T-cell (primary cell): ENCODE measurements around the gene RASGRP2. TPM values are rescaled to one million over a fixed set of nuclear protein-coding genes. Genes with fewer than 3 reads are reported as not detected.
A peak's percentile ranks its signal among the peaks of the same experiment; 100 is the strongest.

ENCODE experiments used
- ATAC-seq, 4 experiments: fragments of 200-7000 bp in 3 of 4; fragments of 150-1000 bp in 1 of 4; cut with Tn5 transposase; replicated peaks in 1 of 4; 1 replicate in 3 of 4; 2 replicates in 1 of 4; pipeline ENCODE4 v1.10.0; 2021; ENCODE audit warnings: moderate library complexity in 3 of 4, mild to moderate bottlenecking in 2 of 4, moderate number of reproducible peaks in 1 of 4
- CTCF ChIA-PET, 2 donors: fragments of 300-600 bp; sonication (Branson Sonifier 250); formaldehyde crosslinking; loops; one replicate each; lab custom pipeline; 2022; ENCODE audit warnings: antibody characterized with exemption in 2 of 2; lab: Charles Lee
- POLR2A ChIA-PET, 2 donors: fragments of 300-600 bp; sonication (Branson Sonifier 250); formaldehyde crosslinking; loops; one replicate each; lab custom pipeline; 2022; ENCODE audit warnings: antibody characterized with exemption in 2 of 2; lab: Charles Lee
- DNase-seq, 35 experiments: peaks; one replicate each; pipeline versions ENCODE4 v3.0.0 to v3.0.0-alpha.2; 2013 to 2023
- H3K27ac ChIP-seq: one replicate; pipeline ENCODE4 v1.5.1; 2013; ENCODE audit warnings: low read length
- H3K27me3 ChIP-seq, 2 experiments: replicated peaks in 1 of 2; 1 replicate in 1 of 2; 2 replicates in 1 of 2; pipeline versions ENCODE4 v1.6.1 to v1.7.0; 2013; ENCODE audit warnings: low read length in 1 of 2, mixed read lengths in 1 of 2; ENCODE audit not compliant: control insufficient read depth in 2 of 2, insufficient read depth in 2 of 2; ENCODE audit errors: extremely low read depth in 1 of 2
- H3K36me3 ChIP-seq, 2 donors: 1 replicate in 1 of 2; 2 replicates in 1 of 2; pipeline versions ENCODE4 v1.6.1 to v1.7.0; 2013; ENCODE audit warnings: low read length in 1 of 2; ENCODE audit not compliant: control insufficient read depth in 2 of 2, insufficient read depth in 1 of 2; ENCODE audit errors: extremely low read depth in 1 of 2
- H3K4me1 ChIP-seq, 2 experiments: 1 replicate in 1 of 2; 2 replicates in 1 of 2; pipeline versions ENCODE4 v1.6.1 to v1.7.0; 2013; ENCODE audit warnings: low read length in 2 of 2, mixed read lengths in 1 of 2; ENCODE audit not compliant: insufficient read depth in 2 of 2, control insufficient read depth in 1 of 2; ENCODE audit errors: extremely low read depth in 1 of 2
- H3K4me3 ChIP-seq, 2 donors: 1 replicate in 1 of 2; 2 replicates in 1 of 2; pipeline versions ENCODE4 v1.5.1 to v1.7.0; 2013; ENCODE audit warnings: mild to moderate bottlenecking in 2 of 2, low read length in 1 of 2, moderate library complexity in 1 of 2; ENCODE audit not compliant: control insufficient read depth in 1 of 2; ENCODE audit errors: extremely low read depth in 1 of 2
- H3K9me3 ChIP-seq: 2 replicates; pipeline ENCODE4 v1.7.0; 2013
- H3K27ac Mint-ChIP-seq, 2 donors: one replicate each; pipeline ENCODE4 v1.8.0; 2020 to 2021; ENCODE audit warnings: mild to moderate bottlenecking in 2 of 2, mixed read lengths in 2 of 2
- H3K27me3 Mint-ChIP-seq, 2 donors: one replicate each; pipeline ENCODE4 v1.8.0; 2021 to 2022; ENCODE audit warnings: mixed read lengths in 2 of 2
- H3K36me3 Mint-ChIP-seq: one replicate; pipeline ENCODE4 v1.8.0; 2021; ENCODE audit warnings: mixed read lengths
- H3K4me1 Mint-ChIP-seq, 3 donors: one replicate each; pipeline ENCODE4 v1.8.0; 2020 to 2022; ENCODE audit warnings: mixed read lengths in 3 of 3, mild to moderate bottlenecking in 1 of 3
- H3K4me3 Mint-ChIP-seq, 3 donors: one replicate each; pipeline ENCODE4 v1.8.0; 2020 to 2022; ENCODE audit warnings: mild to moderate bottlenecking in 3 of 3, mixed read lengths in 3 of 3, moderate library complexity in 3 of 3
- H3K9me3 Mint-ChIP-seq, 3 donors: one replicate each; pipeline ENCODE4 v1.8.0; 2020 to 2022; ENCODE audit warnings: mixed read lengths in 3 of 3
- WGBS: methylation state at CpG from one replicate; pipeline ENCODE4 v1.1.5; 2013; ENCODE audit warnings: missing lambda C conversion rate; ENCODE audit not compliant: insufficient coverage; 5-methylcytosine and 5-hydroxymethylcytosine counted together
- total RNA-seq, 35 experiments: library from RNA in 6 of 35; stranded (reverse) in 6 of 35; fragments of 120-200 nt in 1 of 35; gene quantifications; one replicate each; pipeline versions ENCODE4 v1.2.1 to v1.2.4 and lab custom pipeline; 2013 to 2026

RASGRP2 gene
- total RNA-seq, 5 donors from 2014 or later (not counting 1 experiment from before 2014, with no cell fraction given): 574 to 767 (median 656) TPM

DNA sequence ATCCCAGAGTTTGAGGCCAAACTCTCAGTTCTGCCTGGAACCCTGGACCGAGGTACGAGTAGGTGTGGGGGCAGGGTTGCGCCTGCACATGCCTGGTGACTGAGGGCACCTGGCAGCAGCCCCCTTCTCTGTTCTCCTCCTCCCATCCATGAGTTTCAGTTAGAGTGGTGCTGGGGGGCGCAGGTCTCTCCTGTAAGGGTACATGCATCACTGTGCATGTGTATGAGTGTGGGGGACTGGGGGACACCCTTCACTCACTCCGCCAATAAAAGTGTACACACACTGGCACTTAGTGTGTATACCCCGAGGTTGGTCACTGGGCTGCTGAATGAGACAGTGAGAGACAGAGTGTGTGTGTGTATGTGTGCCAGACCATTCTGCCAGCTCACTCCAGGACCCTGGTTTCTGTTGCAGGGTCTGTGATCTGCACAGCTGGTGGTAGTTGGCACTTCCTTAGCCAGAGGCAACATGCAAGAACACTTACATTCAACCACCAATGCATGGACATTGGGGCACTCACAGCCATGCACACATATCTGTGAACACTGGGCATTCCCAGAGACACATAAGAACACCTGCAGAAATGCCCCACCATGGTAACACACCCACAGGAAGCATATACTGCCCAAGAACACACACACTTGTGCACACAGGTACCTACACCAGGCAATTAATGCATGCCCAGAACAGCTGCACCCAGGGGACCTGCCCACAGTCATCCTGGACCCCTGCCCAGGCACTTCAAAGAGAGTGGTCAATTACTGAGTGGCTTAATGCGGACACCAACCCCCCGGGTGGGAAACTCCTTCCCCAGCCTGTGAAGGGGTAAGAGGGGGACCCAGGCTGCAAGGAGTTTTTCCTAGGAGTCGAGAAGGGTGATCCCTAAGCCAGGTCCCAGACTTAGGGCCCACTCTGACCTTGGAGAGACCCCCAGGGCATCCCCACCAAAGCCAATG is 19.8 kb downstream of the RASGRP2 start:
- no peak overlapping the region for H3K4me3 ChIP-seq
- peaks cover 2 to 24% of the 10 kb centered on the region in 2 experiments for H3K4me1 ChIP-seq
- Mint-ChIP-seq H3K4me1 (peaks cover 16 to 26% (median 16%) of the 10 kb centered on the region in 3 donors), H3K36me3 (peaks cover 17% of the 10 kb centered on the region), H3K4me3 (peak overlapping the region; percentile 22 to 71 (median 56)), H3K27ac (peak overlapping the region in 1 of 2 donors; percentile 30), H3K27me3 (peaks cover 18 to 32% of the 10 kb centered on the region in 2 donors), H3K9me3 (no peaks in the 10 kb centered on the region)
- ChIA-PET POLR2A (no interaction called here), CTCF (no interaction called here)
- 85% methylated on average over 2 of the region's 9 CpGs for WGBS
- no peak for DNase-seq
- peaks cover 0 to 30% of the 10 kb centered on the region in 2 experiments for H3K27me3 ChIP-seq
- ATAC-seq: no peak
- H3K27ac ChIP-seq: no peak overlapping the region
- H3K36me3 ChIP-seq: peaks cover 12 to 22% of the 10 kb centered on the region in 2 donors
- no peaks in the 10 kb centered on the region for H3K9me3 ChIP-seq

DNA sequence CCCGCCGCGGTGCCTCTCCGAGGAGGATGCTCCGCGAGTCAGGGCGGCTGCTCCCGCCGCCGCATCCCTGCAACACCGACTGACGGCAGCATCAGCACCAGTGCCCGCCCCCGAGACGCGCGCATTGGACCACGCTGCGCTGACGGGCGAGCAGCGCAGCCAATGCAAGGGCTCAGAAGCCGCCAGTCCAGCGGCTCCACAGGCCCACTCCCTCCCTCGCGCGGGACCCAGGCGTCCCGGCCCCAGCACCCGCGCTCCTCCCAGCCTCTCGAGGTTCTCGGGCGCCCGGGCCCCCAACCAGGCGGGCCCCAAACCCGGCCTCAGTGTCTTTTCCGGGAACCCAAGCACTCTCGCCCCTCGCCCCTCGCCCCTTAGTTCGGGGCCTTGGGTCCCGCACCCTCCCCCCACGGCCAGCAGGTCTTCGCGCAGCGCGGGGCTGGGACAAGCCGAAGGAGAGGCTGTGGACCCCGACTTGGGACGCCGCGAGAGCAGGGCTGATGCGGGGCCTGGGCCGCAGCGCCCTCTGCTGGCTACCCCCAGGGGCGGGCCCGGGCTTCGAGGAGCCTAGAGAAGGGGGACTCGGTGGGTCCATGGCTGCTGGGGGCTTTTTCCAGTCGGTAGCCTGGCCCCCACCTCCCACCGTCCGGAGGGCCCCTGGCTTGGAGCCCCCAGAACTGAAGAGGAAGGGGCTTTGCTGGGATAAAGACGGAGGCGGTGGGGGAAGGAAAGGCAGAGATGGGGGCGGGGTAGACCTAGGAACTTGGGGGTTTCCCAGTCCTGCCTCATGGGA is 20.6 kb downstream of the RASGRP2 start, which contains the start of gene NRXN2:
NRXN2 (minus strand) TSS at position 81 of the 790 bp plus-strand sequence. CDS start 9,498 bp downstream, outside the sequence.
- peaks cover 0 to 34% of the 10 kb centered on the region in 2 experiments for H3K27me3 ChIP-seq
- H3K27ac ChIP-seq: peak within 1 kb of the TSS; percentile 58
- Mint-ChIP-seq H3K4me3 (peak within 1 kb of the TSS; percentile 52 to 71 (median 56)), H3K9me3 (no peaks in the 10 kb centered on the region), H3K36me3 (peaks cover 12% of the 10 kb centered on the region), H3K27ac (peak within 1 kb of the TSS; percentile 30 to 46), H3K27me3 (peaks cover 20 to 38% of the 10 kb centered on the region in 2 donors), H3K4me1 (peaks cover 16 to 22% (median 16%) of the 10 kb centered on the region in 3 donors)
- ATAC-seq (peak; percentile 94 to 95 (median 94)), DNase-seq (peak; percentile 64 to 92 (median 77))
- no peaks in the 10 kb centered on the region for H3K9me3 ChIP-seq
- H3K4me3 ChIP-seq: peak within 1 kb of the TSS; percentile 51 to 72
- H3K36me3 ChIP-seq: peaks cover 9 to 15% of the 10 kb centered on the region in 2 donors
- POLR2A ChIA-PET: interaction anchor here in 1 of 2 donors (0.6 kb wide), 1 partner anchor 23 kb away, joined by 7 read pairs; no protein-coding TSS in a partner anchor
- 2% methylated on average over 61 of the region's 66 CpGs for whole genome bisulfite sequencing
- CTCF ChIA-PET: interaction anchor here in 1 of 2 donors (0.6 kb wide), 2 partner anchors 13 to 888 kb away, joined by 3 to 5 read pairs; no protein-coding TSS in a partner anchor
- peaks cover 2 to 24% of the 10 kb centered on the region in 2 experiments for H3K4me1 ChIP-seq

DNA sequence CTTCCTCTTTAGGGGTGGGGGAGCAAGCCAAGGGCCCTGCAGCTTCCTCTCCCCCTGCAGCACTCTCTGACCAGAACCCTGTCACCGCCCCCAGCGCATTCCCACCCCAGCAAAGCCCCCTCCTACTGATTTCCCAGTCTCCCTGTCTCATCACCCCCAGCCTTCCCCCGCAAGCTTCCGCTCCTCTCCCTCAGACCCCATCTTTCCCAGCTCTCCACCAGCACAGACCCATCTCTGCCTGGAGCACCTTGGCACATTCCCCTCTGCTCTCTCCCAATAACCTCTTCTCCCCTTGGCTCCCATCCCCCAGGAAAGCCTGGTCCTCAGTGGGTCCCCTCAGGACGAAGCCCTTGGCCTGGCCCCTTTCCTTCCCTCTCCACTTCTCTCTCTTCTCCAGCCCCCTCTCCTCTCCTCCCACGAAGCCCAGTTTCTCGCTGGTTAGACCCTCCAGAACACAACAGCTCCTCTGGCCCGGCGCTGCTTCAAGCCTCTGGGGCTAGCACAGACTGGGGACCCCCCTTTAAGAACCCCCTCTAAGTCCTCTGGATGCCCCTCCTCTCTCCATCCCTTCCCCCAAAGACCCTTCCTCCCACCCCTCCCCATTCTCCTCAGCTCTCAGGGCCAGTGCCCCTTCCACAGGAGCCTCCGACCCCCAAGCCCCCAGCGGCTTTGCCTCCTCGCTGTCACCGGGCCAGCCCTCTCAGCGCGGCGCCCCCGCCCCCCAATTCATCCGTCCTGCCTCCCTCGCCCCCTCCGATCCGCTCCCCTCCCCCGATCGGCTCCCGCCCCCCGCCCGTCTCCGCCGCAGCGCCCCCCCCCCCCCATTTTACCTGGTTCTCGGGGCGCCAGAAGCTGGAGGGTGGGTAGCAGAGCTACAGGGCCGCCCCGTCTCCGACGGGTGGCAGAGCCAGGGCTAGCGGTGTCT is 21.5 kb downstream of the RASGRP2 start:
- Mint-ChIP-seq H3K4me1 (peaks cover 16 to 22% (median 16%) of the 10 kb centered on the region in 3 donors), H3K4me3 (peak overlapping the region; percentile 31 to 56 (median 47)), H3K27me3 (peaks cover 22 to 47% of the 10 kb centered on the region in 2 donors), H3K9me3 (no peaks in the 10 kb centered on the region), H3K36me3 (peaks cover 6% of the 10 kb centered on the region), H3K27ac (peak overlapping the region in 1 of 2 donors; percentile 46)
- DNase-seq (no peak), ATAC-seq (no peak)
- no peak overlapping the region for H3K27ac ChIP-seq
- no peaks in the 10 kb centered on the region for H3K9me3 ChIP-seq
- CTCF ChIA-PET: interaction anchor here in 1 of 2 donors (0.6 kb wide), 2 partner anchors 12 to 887 kb away, joined by 3 to 5 read pairs; no protein-coding TSS in a partner anchor
- POLR2A ChIA-PET: interaction anchor here in 1 of 2 donors (0.6 kb wide), 1 partner anchor 22 kb away, joined by 7 read pairs; no protein-coding TSS in a partner anchor
- no peak overlapping the region for H3K4me3 ChIP-seq
- peaks cover 2 to 24% of the 10 kb centered on the region in 2 experiments for H3K4me1 ChIP-seq
- H3K27me3 ChIP-seq: peaks cover 0 to 43% of the 10 kb centered on the region in 2 experiments
- WGBS: 22% methylated on average over 12 of the region's 36 CpGs
- peaks cover 5 to 7% of the 10 kb centered on the region in 2 donors for H3K36me3 ChIP-seq

DNA sequence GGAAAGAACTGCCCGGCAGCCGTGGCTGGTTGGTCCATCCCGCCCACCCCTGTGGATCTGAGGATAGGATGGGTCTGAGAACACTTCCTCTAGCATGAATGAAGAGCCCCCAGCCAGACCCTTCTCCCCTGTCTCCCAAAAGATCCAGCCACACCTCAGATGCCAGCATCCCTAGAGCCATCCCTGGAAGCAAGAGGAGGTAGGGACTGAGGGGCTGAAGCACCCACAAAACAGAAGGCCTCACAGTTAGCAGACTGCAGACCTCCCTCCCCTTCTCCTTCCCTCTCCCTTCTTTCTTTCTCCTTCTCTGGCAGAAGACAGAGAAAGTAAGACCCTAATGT is 22.6 kb downstream of the RASGRP2 start:
- no peak overlapping the region for H3K27ac ChIP-seq
- H3K4me1 ChIP-seq: peaks cover 2 to 24% of the 10 kb centered on the region in 2 experiments
- peaks cover 0 to under 1% of the 10 kb centered on the region in 2 donors for H3K36me3 ChIP-seq
- POLR2A ChIA-PET: no interaction called here
- H3K9me3 ChIP-seq: no peaks in the 10 kb centered on the region
- DNase-seq: no peak
- no peak overlapping the region for H3K27ac Mint-ChIP-seq
- H3K4me3 ChIP-seq: no peak overlapping the region
- ATAC-seq: no peak
- CTCF ChIA-PET: no interaction called here
- H3K27me3 Mint-ChIP-seq: peaks cover 30 to 57% of the 10 kb centered on the region in 2 donors
- H3K36me3 Mint-ChIP-seq: no peaks in the 10 kb centered on the region
- no CpG with 5 or more reads among the region's 3 CpGs for WGBS
- no peak overlapping the region for H3K4me3 Mint-ChIP-seq
- H3K9me3 Mint-ChIP-seq: no peaks in the 10 kb centered on the region
- H3K27me3 ChIP-seq: peaks cover 0 to 54% of the 10 kb centered on the region in 2 experiments
- peaks cover 14 to 22% (median 16%) of the 10 kb centered on the region in 3 donors for H3K4me1 Mint-ChIP-seq

DNA sequence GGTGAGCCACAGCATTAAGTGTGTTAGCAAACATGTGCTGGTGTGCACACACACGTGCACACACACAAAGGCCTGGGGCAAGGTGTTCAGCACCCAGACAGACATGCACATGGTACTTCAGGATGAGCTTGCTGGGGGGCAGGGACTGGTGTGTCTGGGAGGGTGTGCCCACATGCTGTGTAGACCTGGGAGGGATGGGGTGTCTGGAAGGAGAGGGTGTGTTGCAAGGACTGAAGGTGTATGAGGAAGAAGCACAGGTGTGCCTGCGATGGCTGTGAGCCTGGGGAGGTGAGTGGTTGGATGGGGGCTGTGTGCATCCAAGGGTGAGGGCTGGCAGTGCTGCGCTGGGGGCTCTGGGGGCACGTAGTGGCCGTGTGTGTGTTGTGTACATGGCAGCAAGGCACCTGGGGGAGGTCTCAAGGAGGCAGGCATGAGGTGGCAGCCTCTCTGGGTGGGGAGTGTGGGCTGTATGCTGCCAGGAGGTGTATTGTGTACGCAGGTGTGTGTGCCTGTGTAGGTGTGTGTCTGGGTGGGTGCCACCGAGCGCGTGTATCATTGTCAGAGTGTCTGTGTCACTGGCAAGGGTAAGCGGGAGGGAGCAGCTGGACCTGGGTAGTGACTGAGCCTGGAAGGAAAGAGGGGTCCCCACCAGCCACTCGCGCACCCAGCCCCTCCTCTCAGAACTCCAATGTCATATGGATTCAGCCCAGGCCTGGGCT is 23.1 kb downstream of the RASGRP2 start:
- Histone ChIP-seq H3K27me3 (peaks cover 0 to 59% of the 10 kb centered on the region in 2 experiments), H3K9me3 (no peaks in the 10 kb centered on the region), H3K27ac (no peak overlapping the region), H3K36me3 (no peaks in the 10 kb centered on the region), H3K4me1 (peaks cover 2 to 24% of the 10 kb centered on the region in 2 experiments), H3K4me3 (no peak overlapping the region)
- ATAC-seq (no peak), DNase-seq (no peak)
- no peaks in the 10 kb centered on the region for H3K9me3 Mint-ChIP-seq
- H3K36me3 Mint-ChIP-seq: no peaks in the 10 kb centered on the region
- WGBS: 76% methylated on average over 9 of the region's 12 CpGs
- peaks cover 14 to 22% (median 16%) of the 10 kb centered on the region in 3 donors for H3K4me1 Mint-ChIP-seq
- peaks cover 36 to 61% of the 10 kb centered on the region in 2 donors for H3K27me3 Mint-ChIP-seq
- H3K27ac Mint-ChIP-seq: peak overlapping the region in 1 of 2 donors; percentile 2
- CTCF ChIA-PET: no interaction called here
- no peak overlapping the region for H3K4me3 Mint-ChIP-seq
- POLR2A ChIA-PET: no interaction called here
